Measurements from ENCODE around the gene ZNF526.

DNA sequence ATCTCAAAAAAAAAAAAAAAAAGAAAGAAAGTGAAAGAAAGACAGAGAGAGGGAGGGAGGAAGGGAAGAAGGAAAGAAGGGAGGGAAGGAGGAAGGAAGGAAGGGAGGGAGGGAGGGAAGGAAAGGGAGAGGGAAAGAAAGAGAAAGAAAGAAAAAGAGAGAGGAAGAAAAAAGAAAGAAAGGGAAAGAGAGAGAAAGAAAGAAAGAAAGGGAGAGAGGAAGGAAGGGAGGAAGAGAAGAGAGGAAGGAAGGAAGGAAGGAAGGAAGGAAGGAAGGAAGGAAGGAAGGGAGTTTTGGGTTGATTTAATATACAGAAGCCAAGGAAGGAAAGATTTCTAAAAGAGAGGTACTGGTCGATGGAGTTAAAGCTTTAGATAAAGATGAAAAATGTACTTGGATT, 31.4 kb upstream of the ZNF526 start:
- TF ChIP-seq, protein P1, sequence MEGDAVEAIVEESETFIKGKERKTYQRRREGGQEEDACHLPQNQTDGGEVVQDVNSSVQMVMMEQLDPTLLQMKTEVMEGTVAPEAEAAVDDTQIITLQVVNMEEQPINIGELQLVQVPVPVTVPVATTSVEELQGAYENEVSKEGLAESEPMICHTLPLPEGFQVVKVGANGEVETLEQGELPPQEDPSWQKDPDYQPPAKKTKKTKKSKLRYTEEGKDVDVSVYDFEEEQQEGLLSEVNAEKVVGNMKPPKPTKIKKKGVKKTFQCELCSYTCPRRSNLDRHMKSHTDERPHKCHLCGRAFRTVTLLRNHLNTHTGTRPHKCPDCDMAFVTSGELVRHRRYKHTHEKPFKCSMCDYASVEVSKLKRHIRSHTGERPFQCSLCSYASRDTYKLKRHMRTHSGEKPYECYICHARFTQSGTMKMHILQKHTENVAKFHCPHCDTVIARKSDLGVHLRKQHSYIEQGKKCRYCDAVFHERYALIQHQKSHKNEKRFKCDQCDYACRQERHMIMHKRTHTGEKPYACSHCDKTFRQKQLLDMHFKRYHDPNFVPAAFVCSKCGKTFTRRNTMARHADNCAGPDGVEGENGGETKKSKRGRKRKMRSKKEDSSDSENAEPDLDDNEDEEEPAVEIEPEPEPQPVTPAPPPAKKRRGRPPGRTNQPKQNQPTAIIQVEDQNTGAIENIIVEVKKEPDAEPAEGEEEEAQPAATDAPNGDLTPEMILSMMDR (IDR thresholded peaks at IDR 0.05) = no peak
- no peak for TF ChIP-seq POLR2AphosphoS5 (IDR thresholded peaks at IDR 0.05)
- TF ChIP-seq POLR2A (IDR thresholded peaks at IDR 0.05) = no peak
